ENCODE measurements around the gene ARID1A. TPM values are rescaled to one million over a fixed set of nuclear protein-coding genes. Genes with fewer than 3 reads are reported as not detected.

Gene ARID1A
- total and polyA plus RNA-seq, 9 of the 15 experiments (the other 6 are each of a cell fraction or from before 2014, with no cell fraction given), result 8.3 to 88.3 (median 22.5) TPM

- TF ChIP-seq FOXK1 (CRISPR knock-in tag; IDR thresholded peaks at IDR 0.05; ENCODE audit: borderline replicate concordance) (0 out of 2 replicates have a peak, but pooled peaks have one; percentile 44), CCAR2 (IDR thresholded peaks at IDR 0.05; ENCODE audit: low read depth, low read length) (no peak), MAZ (CRISPR knock-in tag; conservative IDR thresholded peaks at IDR 0.05 in 1 of 2, IDR thresholded peaks at IDR 0.05 in 1 of 2) (peak; percentile 99 to 100), ARID4B (CRISPR knock-in tag; IDR thresholded peaks at IDR 0.05) (peak; percentile 97), ZNF696 (CRISPR knock-in tag; conservative IDR thresholded peaks at IDR 0.05) (no peak), MYC (IDR thresholded peaks at IDR 0.05; ENCODE audit: low read depth, low read length) (peak; percentile 97), MYC (CRISPR knock-in tag; IDR thresholded peaks at IDR 0.05; ENCODE audit: borderline replicate concordance, low read depth) (peak; percentile 96), ETS1 (conservative IDR thresholded peaks at IDR 0.05; ENCODE audit: control insufficient read depth, low read depth, low read length) (peak; percentile 71), TCFL5 (CRISPR knock-in tag; conservative IDR thresholded peaks at IDR 0.05) (peak; percentile 41; the same call in 1 of the 2 replicates), RREB1 (CRISPR knock-in tag; IDR thresholded peaks at IDR 0.05) (peak; percentile 97), CTCF (IDR thresholded peaks at IDR 0.05 in 2 of 3, conservative IDR thresholded peaks at IDR 0.05 in 1 of 3; ENCODE audit: insufficient read depth in 2 of 3, low read depth in 1 of 3, low read length in 3 of 3) (peak in 1 of 3 experiments; percentile 14; a peak in 1 of 6 replicates)
Observed at GRCh38 chr1:26695356-26696118, at the start of gene ARID1A (continued).

Measured in K562 (cell line).